GM19240 (cell line): Measurements from ENCODE around the gene UPK3BL1.
"Not testable (repeated sequence)": the region's sequence is repeated elsewhere in the genome, so short reads cannot be mapped to it uniquely, and the experiment has no call there.

Source experiments
- DNase-seq: peaks from one replicate; pipeline ENCODE4 v3.0.0; 2011; ENCODE audit warnings: low spot score; ENCODE audit not compliant: insufficient read length

Gene UPK3BL1, protein sequence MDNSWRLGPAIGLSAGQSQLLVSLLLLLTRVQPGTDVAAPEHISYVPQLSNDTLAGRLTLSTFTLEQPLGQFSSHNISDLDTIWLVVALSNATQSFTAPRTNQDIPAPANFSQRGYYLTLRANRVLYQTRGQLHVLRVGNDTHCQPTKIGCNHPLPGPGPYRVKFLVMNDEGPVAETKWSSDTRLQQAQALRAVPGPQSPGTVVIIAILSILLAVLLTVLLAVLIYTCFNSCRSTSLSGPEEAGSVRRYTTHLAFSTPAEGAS

DNA sequence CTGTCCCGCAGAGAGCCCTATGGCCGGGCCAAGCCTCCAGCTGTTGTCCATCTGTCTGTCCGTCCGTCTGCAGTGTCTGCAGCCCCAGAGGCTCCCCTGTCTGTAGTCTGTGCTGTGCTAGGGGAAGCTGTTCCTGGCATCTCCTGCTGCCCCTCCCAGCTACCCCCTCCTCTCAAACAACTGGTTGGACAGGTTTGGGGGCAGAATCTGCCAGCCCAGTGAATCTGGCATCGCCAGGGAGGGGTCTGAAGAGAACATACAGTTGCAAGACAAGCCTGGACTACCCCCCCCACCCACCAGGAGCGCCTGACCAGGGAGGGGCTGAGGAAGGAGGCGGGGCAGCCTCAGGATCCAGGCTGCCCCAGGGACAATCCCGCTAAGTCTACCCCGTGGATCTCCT is at the start of gene UPK3BL1:
Gene UPK3BL1 (minus strand): TSS at position 101 of the 400 bp plus-strand sequence. CDS start 50 bp downstream, at position 51.
- not testable (repeated sequence) for DNase-seq

DNA sequence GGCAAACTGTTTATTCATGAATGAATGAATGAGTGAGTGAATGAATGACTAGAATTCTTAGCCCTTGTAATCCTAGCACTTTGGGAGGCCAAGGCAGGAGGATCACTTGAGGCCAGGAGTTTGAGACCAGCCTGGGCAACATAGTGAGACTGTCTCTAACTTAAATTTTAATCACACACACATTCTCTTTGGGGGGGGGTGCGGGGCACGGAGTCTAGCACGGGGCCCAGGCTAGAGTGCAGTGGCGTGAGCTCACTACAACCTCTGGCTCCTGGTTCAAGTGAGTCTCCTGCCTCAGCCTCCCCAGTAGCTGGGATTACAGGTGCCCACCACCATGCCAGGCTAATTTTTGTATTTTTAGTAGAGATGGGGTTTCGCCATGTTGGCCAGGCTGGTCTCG is 48.0 kb upstream of the UPK3BL1 start:
- DNase-seq = not testable (repeated sequence)

DNA sequence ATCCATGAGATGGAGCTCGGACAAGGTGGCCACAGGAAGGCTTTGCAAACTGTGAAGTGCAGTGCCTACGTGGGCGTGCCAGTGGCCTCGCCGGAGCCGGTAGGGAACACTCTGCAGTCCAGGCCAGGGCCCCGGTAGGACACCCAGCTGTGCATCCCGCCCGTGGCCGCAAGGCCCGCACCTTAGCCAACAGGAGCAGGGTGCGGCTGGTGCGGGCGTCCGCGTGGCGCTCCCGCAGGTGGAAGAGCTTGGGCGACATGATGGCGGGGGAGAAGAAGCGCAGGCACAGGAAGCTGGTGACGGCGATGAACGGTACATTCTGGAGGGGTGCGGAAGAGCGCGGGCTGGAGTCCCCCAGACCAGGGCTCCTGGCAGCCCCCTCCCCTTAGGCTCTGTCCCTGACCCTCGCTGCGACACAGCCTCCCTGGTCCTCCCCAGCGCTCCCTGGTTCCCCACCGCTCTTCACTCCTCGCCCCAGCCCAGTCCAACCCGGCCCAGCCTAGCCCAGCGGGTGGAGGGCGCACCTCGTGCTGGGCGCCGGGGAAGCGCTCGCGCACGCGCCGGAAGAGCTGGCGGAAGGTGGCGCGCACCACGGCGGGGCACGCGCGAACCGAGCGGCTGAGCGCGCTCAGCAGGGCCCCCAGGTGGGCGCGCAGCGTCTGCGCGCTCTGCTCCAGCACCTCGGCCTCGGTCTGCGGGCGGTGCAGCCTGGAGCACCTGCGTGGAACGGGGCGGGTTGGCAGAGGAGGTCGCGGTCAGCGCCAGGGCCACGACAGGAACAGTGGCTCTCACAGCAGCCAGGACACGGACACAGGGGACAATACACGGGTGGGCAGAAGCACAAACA is 47.1 kb upstream of the UPK3BL1 start:
- DNase-seq = not testable (repeated sequence)

DNA sequence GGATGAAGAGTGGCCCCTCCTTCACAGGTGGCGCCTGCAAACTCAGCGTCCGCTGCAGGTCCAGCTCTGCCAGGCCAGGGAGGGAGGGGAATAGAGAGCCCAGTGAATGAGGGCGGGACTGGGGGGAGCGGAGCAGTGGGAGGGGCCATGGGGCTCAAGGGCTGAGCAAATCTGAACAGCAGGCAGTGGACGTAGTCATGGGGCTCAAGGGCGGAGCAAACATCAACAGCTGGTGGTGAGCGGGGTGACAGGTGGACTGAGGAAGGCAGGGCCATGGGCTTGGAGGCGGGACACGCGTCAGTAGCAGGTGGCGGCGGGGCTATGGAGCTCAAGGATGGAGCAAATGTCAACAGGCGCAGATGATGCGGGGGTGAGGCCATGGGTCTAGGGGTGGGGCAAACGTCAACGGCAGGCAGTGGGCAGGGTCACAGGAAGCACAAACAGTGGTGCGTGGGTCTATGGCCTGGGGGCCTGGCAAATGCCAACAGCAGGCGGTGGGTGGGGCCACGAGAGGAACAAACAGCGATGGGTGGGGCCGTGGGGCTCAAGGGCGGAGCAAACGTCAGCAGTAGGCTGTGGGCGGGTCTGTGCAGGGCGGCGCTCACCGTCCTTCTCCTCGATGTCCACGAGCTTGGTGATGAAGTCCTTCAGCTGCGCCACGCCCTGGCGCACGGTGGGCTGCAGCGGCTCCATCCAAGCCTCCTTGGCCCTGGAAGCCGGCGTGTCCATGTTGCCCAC is 45.9 kb upstream of the UPK3BL1 start:
- not testable (repeated sequence) for DNase-seq

DNA sequence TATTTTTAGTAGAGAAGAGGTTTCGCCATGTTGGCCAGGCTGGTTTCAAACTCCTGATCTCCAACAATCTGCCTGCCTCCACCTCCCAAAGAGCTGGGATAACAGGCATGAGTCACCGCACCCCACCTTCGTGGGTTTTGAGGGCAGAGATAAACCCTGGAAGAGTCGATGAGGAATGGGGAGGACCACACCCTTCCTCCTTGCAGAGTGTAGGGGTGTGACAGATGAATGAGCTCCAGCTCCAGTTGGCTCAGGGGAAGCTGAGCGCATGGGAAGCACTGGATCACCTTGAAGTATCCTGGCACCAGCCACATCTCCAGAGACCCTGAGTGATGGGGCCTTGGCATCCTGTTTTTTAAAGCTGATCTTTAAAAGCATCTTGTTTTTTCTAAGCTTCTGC is 40.0 kb upstream of the UPK3BL1 start:
- not testable (repeated sequence) for DNase-seq

GRCh38 chr7:102680780-102681179 is 38.2 kb upstream of the UPK3BL1 start:
- not testable (repeated sequence) for DNase-seq

GRCh38 chr7:102675545-102675944 is 33.0 kb upstream of the UPK3BL1 start:
- not testable (repeated sequence) for DNase-seq

DNA sequence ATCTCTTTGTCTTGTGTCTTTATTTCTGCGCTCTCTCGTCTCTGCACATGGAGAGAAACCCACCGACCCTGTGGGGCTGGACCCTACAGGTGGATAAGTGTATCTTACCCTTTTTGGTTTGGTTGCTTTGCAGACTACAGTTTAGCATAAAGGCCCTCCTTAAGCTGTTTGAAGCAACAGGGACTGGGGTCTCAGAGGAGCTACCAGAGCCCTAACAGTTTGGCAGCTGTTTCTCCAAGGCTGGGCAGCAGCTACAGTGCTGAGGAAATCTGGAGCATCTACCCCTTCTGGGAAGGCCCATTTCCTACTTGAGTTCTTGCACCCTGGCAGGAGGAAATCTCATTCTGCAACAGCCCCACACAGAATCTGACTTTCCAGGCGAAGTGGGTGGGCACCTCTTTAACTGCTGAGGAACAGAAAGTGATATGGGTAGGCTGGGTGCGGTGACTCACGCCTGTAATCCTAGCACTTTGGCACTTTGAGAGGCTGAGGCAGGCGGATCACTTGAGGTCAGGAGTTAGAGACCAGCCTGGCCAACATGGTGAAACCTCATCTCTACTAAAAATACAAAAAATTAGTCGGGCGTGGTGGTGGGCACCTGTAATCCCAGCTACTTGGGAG is 31.0 kb upstream of the UPK3BL1 start:
- DNase-seq = not testable (repeated sequence)

DNA sequence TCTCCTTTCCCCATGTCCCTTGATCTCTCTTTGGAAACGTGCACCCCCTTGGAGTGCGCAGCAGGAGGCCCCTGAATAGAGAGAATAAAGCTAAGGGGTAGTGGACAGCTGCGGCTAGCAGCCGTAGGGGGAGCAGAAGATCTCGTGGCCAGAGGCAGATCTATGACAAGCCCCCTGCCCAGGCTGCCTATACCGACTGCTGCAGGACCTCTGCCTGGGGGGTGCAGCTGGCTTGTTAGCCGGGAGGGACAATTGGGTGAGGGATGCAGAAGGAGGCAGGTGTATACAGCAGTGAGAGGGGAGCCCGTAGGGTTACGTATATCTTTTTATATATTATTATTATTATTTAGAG is 29.3 kb upstream of the UPK3BL1 start:
- not testable (repeated sequence) for DNase-seq

DNA sequence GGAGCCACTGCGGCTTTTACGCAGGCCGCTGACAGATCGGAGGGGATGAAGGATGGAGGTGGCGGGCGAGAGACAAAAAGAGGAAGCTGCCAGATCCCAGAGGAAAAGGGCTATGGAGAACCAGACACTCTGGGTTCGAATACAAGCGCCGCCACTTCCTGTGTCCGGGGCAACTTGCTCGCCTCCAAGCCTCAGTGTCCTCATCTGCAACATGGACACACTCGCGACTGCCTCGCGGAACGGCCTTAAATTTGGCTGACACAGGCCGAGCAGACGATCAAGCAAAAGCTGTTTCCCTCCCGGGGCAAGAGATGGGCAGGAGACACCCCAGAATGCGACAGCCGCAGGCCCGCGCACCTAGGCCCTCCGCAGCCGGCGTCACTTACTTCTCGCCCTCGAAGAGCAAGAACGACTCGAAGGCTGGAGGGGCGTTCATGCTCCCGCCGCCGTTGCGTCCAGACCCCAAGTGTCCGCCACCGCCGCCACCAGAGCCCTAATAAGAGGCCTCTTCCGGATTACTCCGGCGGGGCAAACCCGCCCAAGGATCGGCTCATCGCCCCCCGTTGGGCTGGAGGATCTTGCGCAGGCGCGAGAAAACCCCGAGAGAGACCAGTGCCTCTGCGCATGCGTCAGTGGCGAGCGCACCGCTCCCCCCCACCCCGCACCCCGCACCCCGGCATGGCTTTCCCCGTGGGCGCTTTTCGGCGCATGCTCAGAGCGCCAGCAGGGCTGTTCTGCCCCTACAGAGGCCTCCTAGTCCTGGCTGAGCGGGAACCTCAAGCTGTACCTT is 28.8 kb upstream of the UPK3BL1 start, which contains the start of gene POLR2J2:
Gene POLR2J2 (minus strand): TSS at position 498 of the 790 bp plus-strand sequence. CDS start 62 bp downstream, at position 436.
- DNase-seq = peak; percentile 46

GRCh38 chr7:102667523-102667922 is 24.9 kb upstream of the UPK3BL1 start:
- DNase-seq = not testable (repeated sequence)

DNA sequence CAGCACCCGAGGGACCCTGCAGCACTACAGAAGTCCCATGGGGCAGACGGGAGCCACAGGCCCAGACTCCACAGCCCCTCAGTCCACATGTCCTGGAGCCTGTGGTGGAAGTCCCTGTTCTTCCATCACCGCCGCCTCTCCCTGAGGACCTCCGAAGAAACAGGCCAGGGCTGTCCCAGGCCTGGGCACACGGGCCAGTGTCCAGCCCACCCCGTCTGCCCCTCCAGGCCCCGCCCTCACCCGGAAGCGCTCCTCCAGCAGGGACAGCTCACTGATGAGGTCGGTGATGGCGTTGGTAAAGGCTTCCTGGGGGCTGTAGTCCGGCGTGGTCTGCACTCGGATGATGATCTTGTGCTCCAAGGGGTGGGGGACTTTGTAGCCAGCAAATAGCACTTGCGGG is 24.3 kb upstream of the UPK3BL1 start:
- not testable (repeated sequence) for DNase-seq

- DNase-seq = not testable (repeated sequence)
These were observed 22.2 kb upstream of the UPK3BL1 start for GRCh38 chr7:102664765-102665164.

GRCh38 chr7:102649924-102650323 is 7.3 kb upstream of the UPK3BL1 start, which contains the start of gene SPDYE2B:
Gene SPDYE2B, plus strand, starts transcription at chr7:102650319. Its CDS starts 2,030 bp downstream, at chr7:102652349.
- DNase-seq = not testable (repeated sequence)

DNA sequence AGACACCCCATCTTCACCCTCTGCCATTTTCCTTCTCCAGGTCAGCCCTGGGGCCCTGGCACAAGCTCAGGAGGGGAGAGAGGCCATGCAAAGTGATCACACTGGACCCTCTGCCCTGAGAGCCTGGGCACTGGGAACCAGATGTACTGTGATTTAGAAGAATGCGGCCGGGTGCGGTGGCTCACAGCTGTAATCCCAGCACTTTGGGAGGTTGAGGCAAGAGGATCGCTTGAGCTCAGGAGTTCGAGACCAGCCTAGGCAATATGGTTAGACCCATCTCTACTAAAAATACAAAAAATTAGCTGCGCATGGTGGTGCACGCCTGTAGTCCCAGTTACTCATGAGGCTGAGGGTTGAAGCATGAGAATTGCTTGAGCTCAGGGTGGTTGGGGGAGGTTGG is 5.2 kb upstream of the UPK3BL1 start:
- DNase-seq = not testable (repeated sequence)

GRCh38 chr7:102643404-102643803 is 813 bp upstream of the UPK3BL1 start:
- DNase-seq = not testable (repeated sequence)

- DNase-seq = not testable (repeated sequence)
These were observed 3.7 kb downstream of the UPK3BL1 start for GRCh38 chr7:102638848-102639247.

DNA sequence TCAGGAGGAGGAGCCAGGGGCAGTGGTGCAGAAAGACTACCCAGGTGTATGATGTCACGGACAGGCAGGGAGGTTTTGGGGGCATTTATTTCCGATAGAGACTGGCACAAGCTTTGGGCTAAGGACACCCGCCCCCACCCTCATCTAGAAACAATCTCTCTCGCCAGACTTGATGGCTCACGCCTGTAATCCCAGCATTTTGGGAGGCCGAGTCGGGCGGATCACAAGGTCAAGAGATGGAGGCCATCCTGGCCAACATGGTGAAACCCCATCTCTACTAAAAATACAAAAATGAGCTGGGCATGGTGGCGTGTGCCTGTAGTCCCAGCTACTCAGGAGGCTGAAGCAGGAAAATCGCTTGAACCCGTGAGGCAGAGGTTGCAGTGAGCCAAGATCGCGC is 5.6 kb downstream of the UPK3BL1 start:
- DNase-seq = not testable (repeated sequence)

DNA sequence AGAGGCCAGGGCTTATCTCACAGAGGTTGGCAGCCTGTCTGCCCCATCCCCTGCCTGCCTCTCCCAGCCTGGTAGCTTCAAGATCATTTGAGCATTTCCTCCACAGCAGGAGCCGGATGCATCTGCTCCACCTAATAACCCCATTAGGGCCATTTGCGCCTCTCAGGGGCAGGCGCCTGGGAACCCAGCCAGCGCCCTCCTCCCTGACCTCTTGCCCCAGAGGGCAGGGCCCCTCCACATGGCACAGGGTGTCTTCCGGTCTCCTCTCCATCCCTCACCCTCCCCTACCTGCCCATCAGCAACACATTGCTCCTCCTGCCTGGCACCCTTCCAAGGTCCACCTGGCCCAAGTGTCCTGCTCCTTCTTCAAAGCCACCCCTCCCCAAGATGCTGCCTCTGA is 7.2 kb downstream of the UPK3BL1 start:
- DNase-seq = not testable (repeated sequence)

DNA sequence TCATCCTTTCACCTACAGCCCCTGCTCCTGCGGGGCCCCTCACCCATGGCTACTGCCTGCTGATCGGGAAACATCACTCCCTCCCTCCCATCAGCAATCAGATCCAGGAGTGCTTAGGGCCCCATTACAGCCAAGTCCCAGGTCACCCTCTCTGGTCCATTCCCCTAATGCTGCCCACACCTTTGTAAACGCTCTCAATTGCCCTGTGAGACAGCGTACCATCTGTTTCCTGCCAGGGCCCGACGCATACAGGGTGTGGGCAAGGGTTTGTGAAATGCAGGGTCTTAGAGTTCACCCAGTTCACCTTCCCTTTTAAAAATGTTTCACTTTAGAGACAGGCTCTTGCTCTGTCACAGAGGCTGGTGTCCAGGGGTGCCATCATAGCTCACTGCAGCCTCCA is 8.3 kb downstream of the UPK3BL1 start:
- DNase-seq = not testable (repeated sequence)
